SK-N-SH (cell line): Measurements from ENCODE around the gene GFI1B.

Source experiments
- CTCF ChIP-seq: fragments of 200-600 bp; sonication (generic); IDR thresholded peaks from 2 replicates; pipeline ENCODE4 v1.6.1; 2017; ENCODE audit warnings: antibody characterized with exemption, mild to moderate bottlenecking, moderate library complexity
- NFIC ChIP-seq: IDR thresholded peaks from 2 replicates; pipeline ENCODE4 v1.4.0; 2012; ENCODE audit warnings: borderline replicate concordance
- SIN3A ChIP-seq: IDR thresholded peaks from 2 replicates; pipeline ENCODE4 v1.6.1; 2012; ENCODE audit warnings: low read depth, mild to moderate bottlenecking, low read length, moderate library complexity, borderline replicate concordance
- USF2 ChIP-seq: fragments of 150-350 bp; IDR thresholded peaks from 2 replicates; pipeline ENCODE4 v1.6.1; 2017; ENCODE audit warnings: antibody characterized with exemption, low read length, low read depth, borderline replicate concordance
- ZBTB33 ChIP-seq: IDR thresholded peaks from 2 replicates; pipeline ENCODE4 v1.4.0; 2012; ENCODE audit warnings: low read depth, borderline replicate concordance

GRCh38 chr9:132986640-132987620 lies 8.4 kb downstream of the GFI1B start:
- TF ChIP-seq CTCF (no peak), SIN3A (no peak), USF2 (no peak), ZBTB33 (no peak), NFIC (no peak)
